H1 (cell line): ENCODE data around the gene UPK3B. TPM values are rescaled to one million over a fixed set of nuclear protein-coding genes. Genes with fewer than 3 reads are reported as not detected.
"Not testable (repeated sequence)": the region's sequence is repeated elsewhere in the genome, so short reads cannot be mapped to it uniquely, and the experiment has no call there.

Source experiments
- CTCF ChIA-PET: fragments of 300-600 bp; sonication (Branson Sonifier 250); formaldehyde crosslinking; loops from one replicate; lab custom pipeline; 2021; ENCODE audit not compliant: partially characterized antibody; lab: Charles Lee
- POLR2A ChIA-PET: fragments of 300-600 bp; sonication (Branson Sonifier 250); formaldehyde crosslinking; loops from one replicate; lab custom pipeline; 2021; ENCODE audit warnings: inconsistent platforms; ENCODE audit not compliant: partially characterized antibody; lab: Charles Lee
- DNase-seq, 2 experiments: peaks; one replicate each; pipeline versions ENCODE4 v3.0.0 to v3.0.0-alpha.2; 2010 to 2022; ENCODE audit warnings: low spot score in 2 of 2, low read depth in 1 of 2, mixed read lengths in 1 of 2
- FAIRE-seq: peaks from 2 replicates; lab custom pipeline; 2011; peaks lifted over from hg19 to GRCh38; lab: Jason Lieb, UNC
- H2AFZ ChIP-seq: 2 replicates; pipeline ENCODE4 v1.8.1; 2012; ENCODE audit warnings: low read length, inconsistent platforms
- H2AK5ac ChIP-seq: 2 replicates; pipeline ENCODE4 v1.6.1; 2013; ENCODE audit warnings: low read depth, low read length
- H2BK120ac ChIP-seq: replicated peaks from 2 replicates; pipeline ENCODE3; 2013; ENCODE audit warnings: low read depth, low read length, inconsistent platforms
- H2BK12ac ChIP-seq: 2 replicates; pipeline ENCODE4 v1.6.1; 2013; ENCODE audit warnings: low read depth, low read length
- H2BK15ac ChIP-seq: 2 replicates; pipeline ENCODE4 v1.6.1; 2013; ENCODE audit warnings: low read length
- H2BK20ac ChIP-seq: 2 replicates; pipeline ENCODE4 v1.6.1; 2013; ENCODE audit warnings: low read length
- H2BK5ac ChIP-seq: 2 replicates; pipeline ENCODE4 v1.6.1; 2013; ENCODE audit warnings: low read depth, low read length
- H3K14ac ChIP-seq: 2 replicates; pipeline ENCODE4 v1.6.1; 2013; ENCODE audit warnings: inconsistent platforms; ENCODE audit not compliant: insufficient read length
- H3K18ac ChIP-seq: 2 replicates; pipeline ENCODE4 v1.6.1; 2013; ENCODE audit warnings: low read length; ENCODE audit errors: extremely low read depth
- H3K23ac ChIP-seq: 2 replicates; pipeline ENCODE4 v1.6.1; 2013; ENCODE audit warnings: inconsistent platforms; ENCODE audit not compliant: insufficient read length
- H3K23me2 ChIP-seq: 2 replicates; pipeline ENCODE4 v1.6.1; 2013; ENCODE audit warnings: low read depth, low read length
- H3K27ac ChIP-seq: 2 replicates; pipeline ENCODE4 v1.6.1; 2011; ENCODE audit warnings: low read depth, low read length, inconsistent platforms
- H3K27me3 ChIP-seq, 4 experiments: replicated peaks in 1 of 4; 1 replicate in 1 of 4; 2 replicates in 3 of 4; pipeline versions ENCODE4 v1.6.1 to v1.8.1; 2011 to 2013; ENCODE audit warnings: low read length in 3 of 4, mild to moderate bottlenecking in 3 of 4, inconsistent platforms in 2 of 4, mixed read lengths in 2 of 4, moderate library complexity in 1 of 4; ENCODE audit not compliant: control insufficient read depth in 3 of 4, insufficient read depth in 3 of 4; ENCODE audit errors: extremely low read depth in 1 of 4
- H3K36me3 ChIP-seq, 4 experiments: 2 replicates each; pipeline versions ENCODE4 v1.6.1 to v1.8.1; 2011 to 2013; ENCODE audit warnings: mild to moderate bottlenecking in 4 of 4, low read length in 3 of 4, moderate library complexity in 2 of 4, control low read depth in 1 of 4, inconsistent platforms in 1 of 4; ENCODE audit not compliant: insufficient read depth in 4 of 4, control insufficient read depth in 2 of 4
- H3K4ac ChIP-seq: replicated peaks from 2 replicates; pipeline ENCODE3; 2013; ENCODE audit warnings: low read length, low read depth, mixed read lengths, inconsistent platforms; ENCODE audit not compliant: insufficient read length
- H3K4me1 ChIP-seq, 4 experiments: replicated peaks in 1 of 4; 1 replicate in 1 of 4; 2 replicates in 3 of 4; pipeline versions ENCODE4 v1.6.1 to v1.8.1; 2011 to 2013; ENCODE audit warnings: low read length in 3 of 4, inconsistent platforms in 2 of 4, mixed read lengths in 1 of 4; ENCODE audit not compliant: insufficient read depth in 4 of 4, control insufficient read depth in 3 of 4
- H3K4me2 ChIP-seq, 2 experiments: 2 replicates each; pipeline versions ENCODE4 v1.6.1 to v1.8.1; 2011 to 2013; ENCODE audit warnings: low read depth in 2 of 2, low read length in 2 of 2, control low read depth in 1 of 2, inconsistent platforms in 1 of 2, mild to moderate bottlenecking in 1 of 2; ENCODE audit not compliant: insufficient read depth in 1 of 2
- H3K4me3 ChIP-seq, 4 experiments: fragments of 200-600, 300-600 bp in 1 of 4; sonication (generic), shearing (Covaris generic), sonication (Bioruptor Twin) in 1 of 4; 2 replicates each; pipeline versions ENCODE4 v1.5.1 to v1.8.1; 2011 to 2016; ENCODE audit warnings: low read length in 4 of 4, low read depth in 3 of 4, control low read depth in 2 of 4, inconsistent platforms in 2 of 4, mild to moderate bottlenecking in 2 of 4, mixed read lengths in 1 of 4, moderate library complexity in 1 of 4; ENCODE audit not compliant: insufficient read depth in 2 of 4; ENCODE audit errors: extremely low read depth in 1 of 4
- H3K56ac ChIP-seq: replicated peaks from 2 replicates; pipeline ENCODE3; 2013; ENCODE audit warnings: low read depth, mild to moderate bottlenecking, mixed read lengths, low read length, inconsistent platforms; ENCODE audit not compliant: insufficient read length
- H3K79me1 ChIP-seq: 2 replicates; pipeline ENCODE4 v1.6.1; 2013; ENCODE audit warnings: low read depth, low read length, control low read depth
- H3K79me2 ChIP-seq, 2 experiments: 2 replicates each; pipeline versions ENCODE4 v1.6.1 to v1.8.1; 2012 to 2013; ENCODE audit warnings: low read length in 2 of 2, mild to moderate bottlenecking in 2 of 2, inconsistent platforms in 1 of 2; ENCODE audit not compliant: insufficient read depth in 2 of 2, control insufficient read depth in 1 of 2
- H3K9ac ChIP-seq, 4 experiments: replicated peaks in 1 of 4; 1 replicate in 1 of 4; 2 replicates in 3 of 4; pipeline versions ENCODE4 v1.6.1 to v1.8.1; 2011 to 2013; ENCODE audit warnings: low read depth in 3 of 4, low read length in 3 of 4, control low read depth in 2 of 4, mild to moderate bottlenecking in 2 of 4, moderate library complexity in 2 of 4, inconsistent platforms in 1 of 4; ENCODE audit errors: extremely low read depth in 1 of 4
- H3K9me3 ChIP-seq, 2 experiments: 2 replicates each; pipeline versions ENCODE4 v1.6.1 to v1.8.1; 2012 to 2013; ENCODE audit warnings: mild to moderate bottlenecking in 2 of 2, moderate library complexity in 2 of 2, control low read depth in 1 of 2, inconsistent platforms in 1 of 2, low read depth in 1 of 2, low read length in 1 of 2, mixed read lengths in 1 of 2; ENCODE audit not compliant: insufficient read depth in 2 of 2
- H4K20me1 ChIP-seq, 2 experiments: replicated peaks in 1 of 2; 2 replicates each; pipeline versions ENCODE3 to v1.8.1; 2011 to 2013; ENCODE audit warnings: inconsistent platforms in 2 of 2, low read length in 2 of 2, mild to moderate bottlenecking in 1 of 2; ENCODE audit not compliant: insufficient read depth in 2 of 2, control insufficient read depth in 1 of 2
- H4K5ac ChIP-seq: 2 replicates; pipeline ENCODE4 v1.6.1; 2013; ENCODE audit warnings: low read length, low read depth, mixed read lengths, inconsistent platforms; ENCODE audit not compliant: insufficient read length
- H4K8ac ChIP-seq: 2 replicates; pipeline ENCODE4 v1.8.0; 2013; ENCODE audit warnings: mild to moderate bottlenecking, moderate library complexity, low read length, inconsistent platforms; ENCODE audit not compliant: insufficient read depth; ENCODE audit errors: extremely low read depth
- H4K91ac ChIP-seq: replicated peaks from 2 replicates; pipeline ENCODE3; 2013; ENCODE audit warnings: low read length, mixed read lengths, inconsistent platforms; ENCODE audit not compliant: insufficient read length
- whole genome bisulfite sequencing, 2 experiments: shearing (Covaris generic) in 1 of 2; methylation state at CpG; one replicate each; pipeline versions ENCODE4 v1.1.6 to v1.1.7; 2013 to 2015; ENCODE audit warnings: low lambda C conversion rate in 2 of 2, mixed read lengths in 2 of 2, inconsistent platforms in 1 of 2, low coverage in 1 of 2, missing lambda C conversion rate in 1 of 2; ENCODE audit not compliant: insufficient replicate concordance in 2 of 2, insufficient coverage in 1 of 2, insufficient read length in 1 of 2; ENCODE audit errors: extremely low coverage in 1 of 2, missing lambda C conversion rate in 1 of 2; 5-methylcytosine and 5-hydroxymethylcytosine counted together
- polyA plus RNA-seq, 7 experiments: library from polyadenylated mRNA; depleted of rRNA in 3 of 7; stranded (reverse) in 5 of 7; unstranded in 2 of 7; fragments of >200 nt in 5 of 7; fragments of 200-250 nt in 2 of 7; gene quantifications; 1 replicate in 5 of 7; 2 replicates in 1 of 7; 4 replicates in 1 of 7; pipeline versions ENCODE4 v1.2.1 to v1.2.3, GENCODE V29; 2011 to 2013; ENCODE audit warnings: missing spikeins in 2 of 7, mixed read lengths in 2 of 7
- total RNA-seq: library from RNA; stranded (reverse); fragmentation: NEBNext Ultra II Directional; extraction: Animal tissue kit (Norgen Biotek cat#: 25700); gene quantifications from 2 replicates; pipeline ENCODE4 v1.2.1, GENCODE V29; 2021

UPK3B gene
- total and polyA plus RNA-seq, 2 of the 8 experiments (the other 6 are each of a cell fraction or from before 2014, with no cell fraction given), result 5.9 to 20.6 TPM

- H3K27me3 ChIP-seq, H3K9me3 ChIP-seq, H2AFZ ChIP-seq, H3K79me2 ChIP-seq, H3K23ac ChIP-seq, H3K4me1 ChIP-seq, H3K4me3 ChIP-seq, H3K18ac ChIP-seq, H2BK120ac ChIP-seq, H3K27ac ChIP-seq, H3K79me1 ChIP-seq, H3K56ac ChIP-seq, H2BK15ac ChIP-seq, H3K36me3 ChIP-seq, H2BK20ac ChIP-seq, H3K9ac ChIP-seq, H2BK5ac ChIP-seq, H4K91ac ChIP-seq, DNase-seq, H4K5ac ChIP-seq, CTCF ChIA-PET, H3K23me2 ChIP-seq, H4K8ac ChIP-seq, H2AK5ac ChIP-seq, FAIRE-seq, POLR2A ChIA-PET, H3K4ac ChIP-seq, H2BK12ac ChIP-seq, H3K4me2 ChIP-seq, H3K14ac ChIP-seq, H4K20me1 ChIP-seq: not testable (repeated sequence)
- 96% methylated on average over 3 of the region's 16 CpGs; no CpG with 5 or more reads in 1 of the 2 experiments for WGBS, 2 experiments
Observed at GRCh38 chr7:76495717-76496116, 14.6 kb upstream of the UPK3B start.

- CTCF ChIA-PET, H3K4ac ChIP-seq, H3K27me3 ChIP-seq: not testable (repeated sequence)
Observed at GRCh38 chr7:76497918-76498582, 12.3 kb upstream of the UPK3B start.

More at GRCh38 chr7:76497918-76498582, 12.3 kb upstream of the UPK3B start:
- H2BK20ac ChIP-seq, H2AK5ac ChIP-seq, H3K18ac ChIP-seq, H3K79me2 ChIP-seq, H3K9me3 ChIP-seq, DNase-seq, POLR2A ChIA-PET, H3K27ac ChIP-seq, H2BK12ac ChIP-seq, H3K23ac ChIP-seq, H2BK15ac ChIP-seq, H2BK120ac ChIP-seq, FAIRE-seq, H3K4me3 ChIP-seq, H3K14ac ChIP-seq, H4K5ac ChIP-seq, H3K9ac ChIP-seq, H2AFZ ChIP-seq, H3K56ac ChIP-seq, H2BK5ac ChIP-seq, H3K36me3 ChIP-seq, H3K23me2 ChIP-seq, H4K20me1 ChIP-seq, H4K91ac ChIP-seq, H4K8ac ChIP-seq, H3K79me1 ChIP-seq, H3K4me2 ChIP-seq, H3K4me1 ChIP-seq: not testable (repeated sequence)
- 95% methylated on average over 7 of the region's 27 CpGs; no CpG with 5 or more reads in 1 of the 2 experiments for WGBS, 2 experiments
